Keratinocyte (primary cell): Measurements from ENCODE around the gene PSRC1. TPM values are rescaled to one million over a fixed set of nuclear protein-coding genes. Genes with fewer than 3 reads are reported as not detected.
"Not testable (repeated sequence)": the region's sequence is repeated elsewhere in the genome, so short reads cannot be mapped to it uniquely, and the experiment has no call there.

ENCODE experiments used
- DNase-seq: peaks from one replicate; pipeline ENCODE4 v3.0.0-alpha.2; 2011; ENCODE audit warnings: low read depth, missing footprints, low spot score
- FAIRE-seq: peaks from 2 replicates; lab custom pipeline; 2011; peaks lifted over from hg19 to GRCh38; lab: Jason Lieb, UNC
- H2AFZ ChIP-seq: 2 replicates; pipeline ENCODE4 v1.6.0; 2012; ENCODE audit warnings: low read length, control low read depth, inconsistent platforms; ENCODE audit not compliant: control insufficient read depth
- H3K27ac ChIP-seq: 2 replicates; pipeline ENCODE4 v1.5.1; 2011; ENCODE audit warnings: low read length; ENCODE audit not compliant: control insufficient read depth, insufficient read depth
- H3K27me3 ChIP-seq: 3 replicates; pipeline ENCODE4 v1.6.0; 2011; ENCODE audit warnings: low read length; ENCODE audit not compliant: control insufficient read depth, insufficient read depth; ENCODE audit errors: extremely low read depth
- H3K36me3 ChIP-seq, 2 experiments: 2 replicates in 1 of 2; 3 replicates in 1 of 2; pipeline ENCODE4 v1.5.1; 2011; ENCODE audit warnings: low read length in 2 of 2, mild to moderate bottlenecking in 1 of 2; ENCODE audit not compliant: control insufficient read depth in 2 of 2, insufficient read depth in 2 of 2; ENCODE audit errors: extremely low read depth in 1 of 2
- H3K4me1 ChIP-seq: 3 replicates; pipeline ENCODE4 v1.5.1; 2011; ENCODE audit warnings: low read length; ENCODE audit not compliant: control insufficient read depth, insufficient read depth; ENCODE audit errors: extremely low read depth
- H3K4me2 ChIP-seq: 3 replicates; pipeline ENCODE4 v1.6.0; 2011; ENCODE audit warnings: low read depth, low read length; ENCODE audit not compliant: control insufficient read depth, insufficient read depth; ENCODE audit errors: extremely low read depth
- H3K4me3 ChIP-seq, 3 experiments: fragments of 200-600 bp in 1 of 3; sonication (generic) in 1 of 3; 2 replicates in 2 of 3; 3 replicates in 1 of 3; pipeline ENCODE4 v1.5.1; 2011 to 2016; ENCODE audit warnings: low read length in 3 of 3, mild to moderate bottlenecking in 3 of 3, control low read depth in 2 of 3, inconsistent platforms in 1 of 3, low read depth in 1 of 3, mixed read lengths in 1 of 3, mixed run types in 1 of 3, moderate library complexity in 1 of 3; ENCODE audit not compliant: control insufficient read depth in 2 of 3, insufficient read depth in 2 of 3; ENCODE audit errors: extremely low read depth in 1 of 3
- H3K79me2 ChIP-seq: 2 replicates; pipeline ENCODE4 v1.6.0; 2012; ENCODE audit warnings: low read length; ENCODE audit not compliant: control insufficient read depth, insufficient read depth
- H3K9ac ChIP-seq: 3 replicates; pipeline ENCODE4 v1.6.0; 2011; ENCODE audit warnings: low read length; ENCODE audit not compliant: control insufficient read depth, insufficient read depth; ENCODE audit errors: extremely low read depth
- H3K9me1 ChIP-seq: 3 replicates; pipeline ENCODE4 v1.6.0; 2011; ENCODE audit warnings: low read length; ENCODE audit not compliant: control insufficient read depth, insufficient read depth; ENCODE audit errors: extremely low read depth
- H3K9me3 ChIP-seq: 2 replicates; pipeline ENCODE4 v1.5.1; 2012; ENCODE audit warnings: low read depth, low read length; ENCODE audit not compliant: control insufficient read depth
- H4K20me1 ChIP-seq: 3 replicates; pipeline ENCODE4 v1.6.0; 2011; ENCODE audit warnings: low read length; ENCODE audit not compliant: control insufficient read depth, insufficient read depth; ENCODE audit errors: extremely low read depth
- EZH2 ChIP-seq: IDR thresholded peaks from one replicate; pipeline ENCODE4 v1.6.1; 2012; ENCODE audit warnings: inconsistent platforms, mild to moderate bottlenecking, low read length, moderate library complexity
- dilution Hi-C: fragments of 300-500 bp; cut with MboI; formaldehyde crosslinking; loops from one replicate; pipeline ENCODE4 v1.7.0; 2020; ENCODE audit warnings: low sequenced_read_pairs; ENCODE audit not compliant: extremely low pct_ligation_motif_present
- polyA plus RNA-seq, 5 experiments: library from polyadenylated mRNA; depleted of rRNA in 3 of 5; stranded (reverse) in 3 of 5; stranded (forward) in 1 of 5; unstranded in 1 of 5; fragments of >200 nt; gene quantifications; 1 replicate in 1 of 5; 2 replicates in 3 of 5; 3 replicates in 1 of 5; pipeline versions ENCODE4 v1.2.1 to v1.2.3, GENCODE V29; 2011 to 2012; ENCODE audit warnings: missing spikeins in 2 of 5, low read depth in 1 of 5, low replicate concordance in 1 of 5
- TF ChIP-seq, protein P1 (sequence below), 3 experiments: IDR thresholded peaks in 1 of 3; conservative IDR thresholded peaks in 1 of 3; optimal IDR thresholded peaks in 1 of 3; 2 replicates in 2 of 3; 3 replicates in 1 of 3; pipeline versions ENCODE3 to v1.5.1; 2011; ENCODE audit warnings: low read length in 3 of 3, mild to moderate bottlenecking in 3 of 3, moderate library complexity in 2 of 3, control low read depth in 1 of 3, inconsistent platforms in 1 of 3; ENCODE audit not compliant: insufficient read depth in 2 of 3; ENCODE audit errors: extremely low read depth in 1 of 3

Gene PSRC1
- polyA plus RNA-seq, 1 donor (not counting 4 experiments of a cell fraction or from before 2014, with no cell fraction given) = 10.2 TPM

GRCh38 chr1:109306832-109307273, 23.9 kb upstream of the PSRC1 start, which contains the start of gene MYBPHL:
MYBPHL (minus strand) TSS chr1:109307011; CDS start chr1:109306991, 20 bp downstream.
- FAIRE-seq = no peak
- Histone ChIP-seq H3K36me3 (no peaks in the 10 kb centered on the region), H3K27ac (no peak within 1 kb of the TSS), H3K27me3 (peaks cover 4% of the 10 kb centered on the region), H3K4me1 (no peaks in the 10 kb centered on the region), H3K79me2 (no peaks in the 10 kb centered on the region), H3K4me3 (no peak within 1 kb of the TSS), H4K20me1 (no peaks in the 10 kb centered on the region), H3K9me3 (no peaks in the 10 kb centered on the region), H3K9ac (no peak within 1 kb of the TSS), H2AFZ (no peak within 1 kb of the TSS), H3K9me1 (no peaks in the 10 kb centered on the region), H3K4me2 (no peak within 1 kb of the TSS)
- TF ChIP-seq, protein P1, sequence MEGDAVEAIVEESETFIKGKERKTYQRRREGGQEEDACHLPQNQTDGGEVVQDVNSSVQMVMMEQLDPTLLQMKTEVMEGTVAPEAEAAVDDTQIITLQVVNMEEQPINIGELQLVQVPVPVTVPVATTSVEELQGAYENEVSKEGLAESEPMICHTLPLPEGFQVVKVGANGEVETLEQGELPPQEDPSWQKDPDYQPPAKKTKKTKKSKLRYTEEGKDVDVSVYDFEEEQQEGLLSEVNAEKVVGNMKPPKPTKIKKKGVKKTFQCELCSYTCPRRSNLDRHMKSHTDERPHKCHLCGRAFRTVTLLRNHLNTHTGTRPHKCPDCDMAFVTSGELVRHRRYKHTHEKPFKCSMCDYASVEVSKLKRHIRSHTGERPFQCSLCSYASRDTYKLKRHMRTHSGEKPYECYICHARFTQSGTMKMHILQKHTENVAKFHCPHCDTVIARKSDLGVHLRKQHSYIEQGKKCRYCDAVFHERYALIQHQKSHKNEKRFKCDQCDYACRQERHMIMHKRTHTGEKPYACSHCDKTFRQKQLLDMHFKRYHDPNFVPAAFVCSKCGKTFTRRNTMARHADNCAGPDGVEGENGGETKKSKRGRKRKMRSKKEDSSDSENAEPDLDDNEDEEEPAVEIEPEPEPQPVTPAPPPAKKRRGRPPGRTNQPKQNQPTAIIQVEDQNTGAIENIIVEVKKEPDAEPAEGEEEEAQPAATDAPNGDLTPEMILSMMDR (optimal IDR thresholded peaks at IDR 0.05 in 1 of 3, IDR thresholded peaks at IDR 0.05 in 1 of 3, conservative IDR thresholded peaks at IDR 0.05 in 1 of 3; ENCODE audit: extremely low read depth in 1 of 3, insufficient read depth in 2 of 3, low read length in 3 of 3) = no peak
- TF ChIP-seq EZH2 = no peak
- no peak for DNase-seq
- dilution Hi-C loops = no loop called here

DNA sequence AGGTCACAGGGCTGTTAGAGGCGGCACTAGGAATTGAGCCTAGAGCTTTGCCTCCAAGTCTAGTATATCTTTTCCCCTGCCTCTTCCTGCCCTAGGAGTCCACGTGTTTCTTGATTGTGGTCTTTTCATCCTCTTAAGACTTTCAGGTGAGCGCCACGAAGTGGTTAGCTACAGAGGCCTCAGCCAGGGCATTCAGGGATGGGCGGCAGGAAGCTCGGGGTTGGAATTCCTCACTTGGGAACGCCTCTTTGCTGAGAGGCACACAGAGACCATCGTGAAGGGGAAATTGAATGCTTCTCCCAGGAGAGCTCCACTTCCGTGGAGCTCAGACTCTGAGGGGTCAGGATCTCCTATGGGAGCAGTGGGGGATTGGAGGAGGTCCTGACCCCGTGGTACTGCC, 23.0 kb upstream of the PSRC1 start:
- H3K27ac ChIP-seq, H3K9me1 ChIP-seq, dilution Hi-C loops, H3K4me2 ChIP-seq, H3K36me3 ChIP-seq, H3K4me3 ChIP-seq, H3K9ac ChIP-seq, H3K4me1 ChIP-seq, FAIRE-seq, H4K20me1 ChIP-seq, H3K27me3 ChIP-seq, H3K9me3 ChIP-seq, H3K79me2 ChIP-seq, H2AFZ ChIP-seq, DNase-seq: not testable (repeated sequence)
